ENCODE measurements around the gene INTS7.

DNA sequence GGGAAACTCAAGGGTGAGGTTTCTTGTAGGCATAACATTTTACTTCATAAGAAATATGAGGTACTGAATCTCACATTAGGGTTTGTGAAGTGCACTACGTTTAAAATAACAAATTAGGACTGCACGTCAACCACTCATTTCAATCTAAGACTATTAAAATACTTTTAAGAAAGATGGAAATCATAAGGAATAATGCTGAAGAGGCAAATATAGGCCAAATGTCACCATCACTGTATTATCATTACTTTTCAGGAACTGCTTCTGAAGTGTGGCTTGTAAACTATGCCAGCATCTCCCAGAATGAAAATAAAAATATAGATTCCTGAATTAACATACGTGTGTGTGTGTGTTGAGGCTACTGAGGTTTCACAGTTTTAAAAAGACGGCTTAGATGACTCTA lies 56.8 kb downstream of the INTS7 start:
- TF ChIP-seq EZH2 (IDR thresholded peaks at IDR 0.05; ENCODE audit: low read length, unreplicated experiment) (no peak), EZH2phosphoT487 (IDR thresholded peaks at IDR 0.05; ENCODE audit: borderline replicate concordance, low read length) (no peak)
- TF ChIP-seq, protein P1, sequence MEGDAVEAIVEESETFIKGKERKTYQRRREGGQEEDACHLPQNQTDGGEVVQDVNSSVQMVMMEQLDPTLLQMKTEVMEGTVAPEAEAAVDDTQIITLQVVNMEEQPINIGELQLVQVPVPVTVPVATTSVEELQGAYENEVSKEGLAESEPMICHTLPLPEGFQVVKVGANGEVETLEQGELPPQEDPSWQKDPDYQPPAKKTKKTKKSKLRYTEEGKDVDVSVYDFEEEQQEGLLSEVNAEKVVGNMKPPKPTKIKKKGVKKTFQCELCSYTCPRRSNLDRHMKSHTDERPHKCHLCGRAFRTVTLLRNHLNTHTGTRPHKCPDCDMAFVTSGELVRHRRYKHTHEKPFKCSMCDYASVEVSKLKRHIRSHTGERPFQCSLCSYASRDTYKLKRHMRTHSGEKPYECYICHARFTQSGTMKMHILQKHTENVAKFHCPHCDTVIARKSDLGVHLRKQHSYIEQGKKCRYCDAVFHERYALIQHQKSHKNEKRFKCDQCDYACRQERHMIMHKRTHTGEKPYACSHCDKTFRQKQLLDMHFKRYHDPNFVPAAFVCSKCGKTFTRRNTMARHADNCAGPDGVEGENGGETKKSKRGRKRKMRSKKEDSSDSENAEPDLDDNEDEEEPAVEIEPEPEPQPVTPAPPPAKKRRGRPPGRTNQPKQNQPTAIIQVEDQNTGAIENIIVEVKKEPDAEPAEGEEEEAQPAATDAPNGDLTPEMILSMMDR (conservative IDR thresholded peaks at IDR 0.05; ENCODE audit: low read depth, low read length): no peak
